NCI-H2227 treated with DMSO at 0.1 percent for 48 hours (cell line): ENCODE measurements around the gene ST7.
"Not testable (repeated sequence)": the region's sequence is repeated elsewhere in the genome, so short reads cannot be mapped to it uniquely, and the experiment has no call there.

Experiments
- DNase-seq: peaks from one replicate; lab custom pipeline; 2025; lab: John Stamatoyannopoulos, UW

Gene ST7

GRCh38 chr7:117227091-117227490 is 273.8 kb downstream of the ST7 start:
- DNase-seq: no peak

- DNase-seq: no peak
These were observed 276.0 kb downstream of the ST7 start for GRCh38 chr7:117229350-117229749.

GRCh38 chr7:117230276-117231046 is 277.2 kb downstream of the ST7 start:
- DNase-seq: no peak

GRCh38 chr7:117231047-117231359 is 277.7 kb downstream of the ST7 start:
- DNase-seq: no peak

GRCh38 chr7:117237646-117238045 is 284.3 kb downstream of the ST7 start:
- no peak for DNase-seq

GRCh38 chr7:117238472-117238871 is 285.2 kb downstream of the ST7 start:
- no peak for DNase-seq

GRCh38 chr7:117238937-117239336 is 285.6 kb downstream of the ST7 start:
- no peak for DNase-seq

- no peak for DNase-seq
These were observed 287.8 kb downstream of the ST7 start for GRCh38 chr7:117241088-117241487.

GRCh38 chr7:117243390-117243789 is 290.1 kb downstream of the ST7 start:
- DNase-seq: no peak

GRCh38 chr7:117245703-117246102 is 292.4 kb downstream of the ST7 start:
- DNase-seq: not testable (repeated sequence)

- DNase-seq: no peak
These were observed 294.5 kb downstream of the ST7 start for GRCh38 chr7:117247809-117248208.

- DNase-seq: no peak
These were observed 295.5 kb downstream of the ST7 start for GRCh38 chr7:117248829-117249228.

GRCh38 chr7:117249696-117250095 is 296.4 kb downstream of the ST7 start:
- no peak for DNase-seq

- no peak for DNase-seq
These were observed 296.9 kb downstream of the ST7 start for GRCh38 chr7:117250245-117250644.

- DNase-seq: no peak
These were observed 297.5 kb downstream of the ST7 start for GRCh38 chr7:117250801-117251200.

- no peak for DNase-seq
These were observed 298.4 kb downstream of the ST7 start for GRCh38 chr7:117251687-117252086.

- no peak for DNase-seq
These were observed 306.3 kb downstream of the ST7 start for GRCh38 chr7:117259615-117260014.

- no peak for DNase-seq
These were observed 309.2 kb downstream of the ST7 start for GRCh38 chr7:117262546-117262945.

- DNase-seq: no peak
These were observed 311.4 kb downstream of the ST7 start for GRCh38 chr7:117264716-117265115.

GRCh38 chr7:117269417-117269816 is 316.1 kb downstream of the ST7 start:
- no peak for DNase-seq

- DNase-seq: no peak
These were observed 316.6 kb downstream of the ST7 start for GRCh38 chr7:117269886-117270285.

- DNase-seq: no peak
These were observed 317.1 kb downstream of the ST7 start for GRCh38 chr7:117270371-117270770.

- no peak for DNase-seq
These were observed 318.3 kb downstream of the ST7 start for GRCh38 chr7:117271566-117271965.

- no peak for DNase-seq
These were observed 318.9 kb downstream of the ST7 start for GRCh38 chr7:117272017-117272759.
